IPS DF 6.9 (cell line): ENCODE measurements around the gene SLC24A3.
"Not testable (repeated sequence)": the region's sequence is repeated elsewhere in the genome, so short reads cannot be mapped to it uniquely, and the experiment has no call there.

Experiments used
- DNase-seq: peaks from one replicate; pipeline ENCODE4 v3.0.0-alpha.2; 2013; ENCODE audit warnings: low read depth, low spot score
- H3K27ac ChIP-seq: one replicate; pipeline ENCODE4 v1.5.1; 2013; ENCODE audit warnings: low read length, control low read depth
- H3K27me3 ChIP-seq: 2 replicates; pipeline ENCODE4 v1.6.1; 2013; ENCODE audit warnings: mild to moderate bottlenecking, low read length; ENCODE audit not compliant: control insufficient read depth, insufficient read depth
- H3K36me3 ChIP-seq: 2 replicates; pipeline ENCODE4 v1.6.1; 2013; ENCODE audit warnings: low read length; ENCODE audit not compliant: control insufficient read depth, insufficient read depth
- H3K4me1 ChIP-seq: 2 replicates; pipeline ENCODE4 v1.6.1; 2013; ENCODE audit warnings: low read length; ENCODE audit not compliant: control insufficient read depth, insufficient read depth
- H3K4me3 ChIP-seq: 2 replicates; pipeline ENCODE4 v1.5.1; 2013; ENCODE audit warnings: mild to moderate bottlenecking, low read length
- H3K9me3 ChIP-seq: 2 replicates; pipeline ENCODE4 v1.6.1; 2013; ENCODE audit warnings: low read length, inconsistent platforms; ENCODE audit not compliant: control insufficient read depth, insufficient read depth
- WGBS: extraction: QIAGEN DNeasy Blood & Tissue Kit; methylation state at CpG from one replicate; pipeline ENCODE4 v1.1.7; 2013; ENCODE audit warnings: mixed read lengths, missing lambda C conversion rate; ENCODE audit not compliant: insufficient read length, insufficient coverage; 5-methylcytosine and 5-hydroxymethylcytosine counted together

Gene SLC24A3

GRCh38 chr20:19619904-19620430 is 407.5 kb downstream of the SLC24A3 start:
- DNase-seq: no peak
- H3K36me3 ChIP-seq: no peaks in the 10 kb centered on the region
- no peaks in the 10 kb centered on the region for H3K9me3 ChIP-seq
- no CpG with 5 or more reads among the region's 2 CpGs for WGBS
- peaks cover 4% of the 10 kb centered on the region; the same call in 1 of the 2 replicates for H3K4me1 ChIP-seq
- no peaks in the 10 kb centered on the region for H3K27me3 ChIP-seq
- H3K4me3 ChIP-seq: no peak overlapping the region
- no peak overlapping the region for H3K27ac ChIP-seq

GRCh38 chr20:19620446-19620845 is 408.0 kb downstream of the SLC24A3 start:
- Histone ChIP-seq H3K27me3 (no peaks in the 10 kb centered on the region), H3K36me3 (no peaks in the 10 kb centered on the region), H3K27ac (no peak overlapping the region), H3K9me3 (no peaks in the 10 kb centered on the region), H3K4me1 (peaks cover 4% of the 10 kb centered on the region; the same call in 1 of the 2 replicates), H3K4me3 (no peak overlapping the region)
- no CpG with 5 or more reads among the region's 2 CpGs for WGBS
- peak; percentile 41 for DNase-seq

GRCh38 chr20:19621072-19621471 is 408.6 kb downstream of the SLC24A3 start:
- Histone ChIP-seq H3K9me3 (no peaks in the 10 kb centered on the region), H3K4me1 (peaks cover 4% of the 10 kb centered on the region; the same call in 1 of the 2 replicates), H3K4me3 (no peak overlapping the region), H3K27ac (no peak overlapping the region), H3K27me3 (no peaks in the 10 kb centered on the region), H3K36me3 (no peaks in the 10 kb centered on the region)
- WGBS: no CpG with 5 or more reads among the region's 1 CpG
- DNase-seq: no peak

GRCh38 chr20:19624221-19624965 is 412.0 kb downstream of the SLC24A3 start:
- no CpG with 5 or more reads among the region's 3 CpGs for WGBS
- Histone ChIP-seq H3K9me3 (no peaks in the 10 kb centered on the region), H3K27me3 (no peaks in the 10 kb centered on the region), H3K27ac (no peak overlapping the region), H3K4me1 (peaks cover 4% of the 10 kb centered on the region; the same call in 1 of the 2 replicates), H3K4me3 (no peak overlapping the region), H3K36me3 (no peaks in the 10 kb centered on the region)
- DNase-seq: no peak

GRCh38 chr20:19625426-19625825 is 413.0 kb downstream of the SLC24A3 start:
- H3K36me3 ChIP-seq: no peaks in the 10 kb centered on the region
- peaks cover 3% of the 10 kb centered on the region; the same call in 1 of the 2 replicates for H3K4me1 ChIP-seq
- no peak overlapping the region for H3K27ac ChIP-seq
- DNase-seq: no peak
- H3K4me3 ChIP-seq: no peak overlapping the region
- H3K9me3 ChIP-seq: no peaks in the 10 kb centered on the region
- WGBS: no CpG with 5 or more reads among the region's 1 CpG
- no peaks in the 10 kb centered on the region for H3K27me3 ChIP-seq

- WGBS: no CpG with 5 or more reads among the region's 5 CpGs
- Histone ChIP-seq H3K4me1 (0 out of 2 replicates have a peak, but pooled peaks cover 1% of the 10 kb centered on the region), H3K27ac (no peak overlapping the region), H3K9me3 (no peaks in the 10 kb centered on the region), H3K4me3 (no peak overlapping the region), H3K36me3 (no peaks in the 10 kb centered on the region), H3K27me3 (no peaks in the 10 kb centered on the region)
- no peak for DNase-seq
These were observed 414.5 kb downstream of the SLC24A3 start for GRCh38 chr20:19626896-19627295.

- H3K4me3 ChIP-seq: no peak overlapping the region
- no peaks in the 10 kb centered on the region for H3K27me3 ChIP-seq
- DNase-seq: peak; percentile 86
- WGBS: no CpG with 5 or more reads among the region's 2 CpGs
- 0 out of 2 replicates have a peak, but pooled peaks cover 1% of the 10 kb centered on the region for H3K4me1 ChIP-seq
- H3K27ac ChIP-seq: no peak overlapping the region
- no peaks in the 10 kb centered on the region for H3K36me3 ChIP-seq
- H3K9me3 ChIP-seq: no peaks in the 10 kb centered on the region
These were observed 416.2 kb downstream of the SLC24A3 start for GRCh38 chr20:19628570-19629134.

- Histone ChIP-seq H3K9me3 (no peaks in the 10 kb centered on the region), H3K27me3 (no peaks in the 10 kb centered on the region), H3K36me3 (no peaks in the 10 kb centered on the region), H3K27ac (no peak overlapping the region), H3K4me3 (no peak overlapping the region), H3K4me1 (0 out of 2 replicates have a peak, but pooled peaks cover 1% of the 10 kb centered on the region)
- no peak for DNase-seq
- no CpG with 5 or more reads among the region's 5 CpGs for WGBS
These were observed 419.0 kb downstream of the SLC24A3 start for GRCh38 chr20:19631410-19631809.

- Histone ChIP-seq H3K27me3 (no peaks in the 10 kb centered on the region), H3K27ac (no peak overlapping the region), H3K4me1 (no peaks in the 10 kb centered on the region), H3K9me3 (no peaks in the 10 kb centered on the region), H3K4me3 (no peak overlapping the region), H3K36me3 (no peaks in the 10 kb centered on the region)
- no peak for DNase-seq
- WGBS: no CpG with 5 or more reads among the region's 3 CpGs
These were observed 421.5 kb downstream of the SLC24A3 start for GRCh38 chr20:19633985-19634384.

GRCh38 chr20:19639471-19640045 is 427.1 kb downstream of the SLC24A3 start:
- H3K27ac ChIP-seq, H3K27me3 ChIP-seq, H3K4me3 ChIP-seq, H3K4me1 ChIP-seq, DNase-seq, H3K36me3 ChIP-seq, H3K9me3 ChIP-seq: not testable (repeated sequence)
- no CpG with 5 or more reads among the region's 32 CpGs for WGBS
